AG10803 (cell line): ENCODE results near the gene ZBTB17.

Experiments used
- DNase-seq: peaks from one replicate; pipeline ENCODE4 v3.0.0; 2010; ENCODE audit warnings: low read depth
- H3K4me3 ChIP-seq: 2 replicates; pipeline ENCODE4 v1.5.1; 2011; ENCODE audit warnings: mild to moderate bottlenecking, low read length, control low read depth
- CTCF ChIP-seq: conservative IDR thresholded peaks from 2 replicates; pipeline ENCODE4 v1.5.1; 2011; ENCODE audit warnings: mild to moderate bottlenecking, low read length, control low read depth, inconsistent platforms

Gene ZBTB17

DNA sequence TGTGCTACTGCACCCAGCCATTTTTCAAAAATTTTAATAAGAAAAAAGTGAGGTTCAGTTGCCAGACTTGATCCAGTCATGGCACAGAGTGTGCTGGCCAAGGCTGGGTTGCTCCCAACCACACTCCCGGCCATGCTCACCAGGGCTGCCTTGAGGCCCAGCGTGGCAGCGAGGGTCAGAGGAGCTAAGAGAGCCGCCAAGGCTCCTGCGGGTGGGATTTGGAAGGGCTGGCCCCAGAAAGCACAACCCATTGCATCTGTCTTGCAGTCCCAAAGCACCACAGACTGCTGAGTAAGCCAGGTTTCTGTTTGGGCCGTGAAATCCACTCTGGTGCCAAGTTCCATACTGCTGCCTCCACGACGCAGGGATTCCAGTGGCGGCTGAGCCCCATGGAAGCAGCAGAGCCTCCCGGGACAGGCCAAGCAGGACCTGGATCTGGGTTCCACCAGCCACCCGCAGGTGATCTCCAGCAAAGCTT, 22.6 kb downstream of the ZBTB17 start:
- no peak overlapping the region for H3K4me3 ChIP-seq
- peak; percentile 23 for DNase-seq
- TF ChIP-seq CTCF, result no peak

DNA sequence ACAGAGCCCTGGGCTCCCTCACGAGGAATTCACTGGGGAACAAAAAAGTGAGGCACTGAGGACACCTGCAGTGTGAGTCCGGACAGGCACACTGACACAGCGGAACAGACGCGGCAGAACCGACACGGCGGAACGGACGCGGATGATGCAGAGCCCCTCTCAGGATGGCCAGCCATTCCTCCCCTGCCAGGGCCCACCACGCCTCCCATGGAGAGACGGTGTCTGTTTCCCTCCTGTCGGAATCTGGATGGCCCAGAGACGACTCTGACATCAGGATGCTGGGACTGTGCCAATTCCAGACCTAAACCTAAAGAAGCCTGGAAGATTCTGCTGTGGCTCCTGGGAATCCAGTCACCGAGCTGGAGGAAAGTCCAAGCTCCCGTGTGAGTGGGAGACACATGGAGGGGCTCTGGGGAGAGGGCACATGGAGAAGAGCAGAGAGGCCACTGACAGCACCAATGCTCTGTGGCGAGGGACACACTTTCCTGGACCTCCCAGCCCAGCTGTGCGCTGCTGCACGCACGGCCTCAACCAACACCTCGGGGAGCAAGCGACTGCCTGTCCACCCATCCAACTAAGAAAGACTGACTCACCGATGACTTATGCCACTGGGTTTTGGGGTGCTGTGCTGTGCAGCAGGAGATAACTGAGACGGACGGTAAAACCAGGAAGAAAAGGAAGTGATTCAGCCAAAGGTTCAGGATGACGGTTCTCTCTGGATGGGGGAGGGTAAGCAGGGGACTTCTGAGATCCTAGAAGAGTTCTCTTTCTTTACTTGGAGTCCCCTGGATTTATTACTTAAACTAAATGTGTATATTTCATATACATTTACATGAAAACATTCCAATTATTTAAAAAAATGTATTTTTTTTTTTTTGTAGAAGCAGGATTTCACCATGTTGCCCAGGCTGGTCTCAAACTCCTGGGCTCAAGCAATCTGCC, 23.3 kb downstream of the ZBTB17 start:
- DNase-seq, result peak; percentile 86
- H3K4me3 ChIP-seq, result no peak overlapping the region; the same call in 1 of the 2 replicates
- no peak for TF ChIP-seq CTCF

DNA sequence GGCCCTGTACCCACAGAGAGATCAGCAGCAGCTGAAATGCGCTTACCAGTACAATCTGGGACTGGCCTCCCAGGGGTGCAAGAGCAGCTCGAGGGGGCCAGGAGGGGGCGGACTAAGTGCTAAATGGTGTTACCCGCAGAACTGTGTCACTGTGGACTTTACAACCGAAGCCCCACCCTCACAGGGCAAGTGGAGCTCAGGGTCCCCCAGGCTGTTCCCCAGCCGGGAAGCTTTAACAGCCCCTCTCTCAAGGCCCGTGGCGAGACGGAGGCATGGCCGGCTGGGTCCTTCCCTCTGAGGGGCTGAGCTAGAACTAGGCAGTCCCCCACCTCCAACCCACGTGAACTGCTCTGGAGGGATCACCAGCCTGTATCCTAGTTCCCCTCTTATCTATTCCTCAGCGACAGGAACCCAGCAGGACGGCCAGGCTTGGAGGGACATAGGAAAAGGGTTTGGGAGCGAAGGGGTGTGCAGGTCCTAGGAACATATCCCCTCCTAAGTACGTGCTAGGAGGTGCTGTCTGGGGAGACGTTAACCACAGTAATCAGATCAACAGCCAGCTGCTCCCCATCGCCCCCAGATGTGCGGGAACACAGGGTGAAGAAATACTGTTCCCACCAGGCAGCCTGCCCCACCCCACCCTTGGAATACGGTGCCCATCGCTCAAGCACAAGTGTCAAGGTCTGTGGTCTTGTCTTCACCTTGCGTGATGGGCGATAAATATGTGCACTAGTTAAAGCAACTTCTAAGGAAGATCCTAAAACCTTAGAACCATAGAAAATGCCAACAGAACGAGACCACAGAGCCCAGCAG, 24.4 kb downstream of the ZBTB17 start:
- no peak overlapping the region for H3K4me3 ChIP-seq
- 0 out of 2 replicates have a peak, but pooled peaks have one; percentile 9 for TF ChIP-seq CTCF
- DNase-seq, result peak; percentile 23

- H3K4me3 ChIP-seq, result no peak overlapping the region
- DNase-seq, result peak; percentile 46
- no peak for TF ChIP-seq CTCF
These were observed 25.1 kb downstream of the ZBTB17 start for GRCh38 chr1:15950763-15951295.

- TF ChIP-seq CTCF, result no peak
- no peak overlapping the region for H3K4me3 ChIP-seq
- DNase-seq, result no peak
These were observed 25.6 kb downstream of the ZBTB17 start for GRCh38 chr1:15950302-15950701.

DNA sequence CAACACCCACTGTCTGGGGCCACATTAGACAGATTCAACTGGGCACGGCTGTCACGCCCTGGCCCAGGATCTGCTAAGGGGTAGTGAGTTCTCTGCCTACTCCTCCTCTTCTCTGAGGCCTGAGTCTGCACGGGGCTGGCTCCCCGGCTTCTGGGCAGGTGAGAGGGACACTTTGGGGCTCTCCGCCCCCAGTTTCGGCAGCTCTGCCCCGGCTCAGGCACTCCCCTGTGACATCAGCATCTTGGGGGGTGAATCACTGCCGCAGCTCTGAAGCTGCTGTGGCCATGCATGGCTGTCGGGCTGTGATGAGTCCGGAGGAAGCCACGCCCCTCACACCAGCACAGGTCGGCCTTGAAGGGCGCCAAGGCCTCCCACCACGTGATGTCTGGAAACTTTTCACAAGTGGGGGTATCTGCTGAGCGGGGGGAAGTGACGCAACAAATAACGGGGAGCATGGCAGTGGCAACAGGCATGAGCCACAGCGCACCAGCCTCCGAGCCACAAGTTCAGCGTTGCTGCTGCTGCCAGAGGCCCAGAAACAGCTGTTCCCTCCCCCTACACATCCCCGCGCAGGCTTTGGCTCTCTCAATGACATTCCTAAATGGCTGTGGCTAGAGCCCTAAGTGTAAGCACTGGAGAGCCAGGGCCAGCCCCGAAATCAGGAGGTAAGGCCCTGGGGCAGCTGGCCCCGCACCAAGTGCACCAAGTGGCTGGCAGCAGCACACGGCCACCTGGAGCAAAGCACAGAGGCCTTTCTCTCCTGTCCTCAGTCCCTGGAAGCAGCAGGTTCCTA, 26.3 kb downstream of the ZBTB17 start:
- H3K4me3 ChIP-seq, result peak overlapping the region; percentile 53
- DNase-seq, result peak; percentile 99

More for the DNA sequence above, 26.3 kb downstream of the ZBTB17 start:
- TF ChIP-seq CTCF, result no peak
